ENCODE results near the gene ZNF287. TPM values are rescaled to one million over a fixed set of nuclear protein-coding genes. Genes with fewer than 3 reads are reported as not detected.

ZNF287 gene
- total RNA-seq (2022; extraction: Qiagen RNA extraction; ENCODE audit: low read depth): 8.3 to 17.3 TPM (median 12.4 TPM) in 5 replicates

DNA sequence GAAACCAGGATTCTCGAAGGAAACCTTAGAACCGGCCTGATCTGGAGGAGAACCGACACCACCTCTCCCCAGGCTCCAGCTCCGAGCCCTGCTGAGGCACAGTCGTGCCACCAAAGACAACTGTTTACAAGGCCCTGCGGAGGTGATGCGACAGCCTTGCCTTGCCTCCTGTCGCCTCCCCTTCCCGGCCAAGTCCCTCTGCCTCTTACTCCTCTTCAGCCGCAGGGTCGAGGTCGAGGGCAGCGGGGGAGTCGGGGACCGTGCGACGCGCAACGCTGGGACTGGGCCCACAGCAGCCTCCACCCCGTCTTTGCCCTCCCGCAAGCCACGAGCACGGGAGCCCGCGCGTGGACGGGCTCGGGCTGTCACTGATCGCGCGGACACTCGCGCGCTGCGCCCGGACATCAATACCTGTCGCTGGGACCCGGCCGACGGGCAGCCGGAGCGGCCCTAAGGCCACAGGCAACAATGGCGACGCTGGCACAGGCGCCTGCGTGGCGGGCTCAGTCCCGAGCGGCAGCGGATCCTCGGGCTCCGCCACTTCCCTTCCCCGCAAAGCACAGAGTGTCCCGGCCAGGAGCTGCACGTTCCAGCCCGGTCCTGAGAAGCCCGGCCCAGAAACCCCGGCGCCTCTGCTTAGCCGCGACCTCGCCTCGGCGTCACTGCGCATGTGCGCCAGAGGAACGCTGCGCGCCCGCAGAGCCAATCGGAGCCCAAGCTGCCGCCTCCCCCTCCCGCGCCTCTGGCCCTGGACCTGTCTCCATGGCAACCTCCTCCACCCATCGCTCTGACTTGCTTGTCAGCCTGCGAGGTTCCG, at the start of gene ZNF287:
Gene ZNF287, minus strand, starts transcription at position 664 of the 817 bp plus-strand sequence. CDS start 1,473 bp downstream, outside the sequence.

Other genes with a start within 250 kb of the ZNF287 start
- 131 to 176 TPM (median 162 TPM) in 5 replicates for gene CENPV, start 215.7 kb downstream of the ZNF287 start, total RNA-seq (2022; extraction: Qiagen RNA extraction; ENCODE audit: low read depth)
- gene UBB, start 188.1 kb downstream of the ZNF287 start, total RNA-seq (2022; extraction: Qiagen RNA extraction; ENCODE audit: low read depth): 1,960 to 2,530 TPM (median 2,016 TPM) in 5 replicates
- gene TRPV2, start 153.6 kb downstream of the ZNF287 start, total RNA-seq (2022; extraction: Qiagen RNA extraction; ENCODE audit: low read depth): 0.35 to 0.78 TPM (median 0.55 TPM) in 5 replicates
- gene LRRC75A, start 77.0 kb downstream of the ZNF287 start, total RNA-seq (2022; extraction: Qiagen RNA extraction; ENCODE audit: low read depth): 0.75 to 1.1 TPM (median 0.94 TPM) in 5 replicates
- 0.81 to 2.3 TPM (median 1.9 TPM) in 5 replicates for gene ZNF624, start 84.6 kb upstream of the ZNF287 start, total RNA-seq (2022; extraction: Qiagen RNA extraction; ENCODE audit: low read depth)
- 1.1 to 1.8 TPM (median 1.2 TPM) in 5 replicates for gene CCDC144A, start 121.0 kb upstream of the ZNF287 start, total RNA-seq (2022; extraction: Qiagen RNA extraction; ENCODE audit: low read depth)

Data from A549 treated with GW870086 at 1 μM for 4 hours (cell line).